Fibroblast of lung (primary cell): Measurements from ENCODE around the gene ABCA13.

ENCODE experiments used
- CTCF ChIP-seq, 2 donors: IDR thresholded peaks in 1 of 2; conservative IDR thresholded peaks in 1 of 2; 1 replicate in 1 of 2; 2 replicates in 1 of 2; pipeline ENCODE4 v1.5.1; 2011 to 2012; ENCODE audit warnings: low read length in 2 of 2, control low read depth in 1 of 2, inconsistent platforms in 1 of 2, low read depth in 1 of 2, mild to moderate bottlenecking in 1 of 2
- EZH2 ChIP-seq: IDR thresholded peaks from 2 replicates; pipeline ENCODE4 v1.5.1; 2012; ENCODE audit warnings: low read length, control low read depth, mild to moderate bottlenecking; ENCODE audit errors: missing control alignments

GRCh38 chr7:48171202-48171601 is at the start of gene ABCA13:
- TF ChIP-seq CTCF (conservative IDR thresholded peaks at IDR 0.05 in 1 of 2, IDR thresholded peaks at IDR 0.05 in 1 of 2; ENCODE audit: low read depth in 1 of 2, low read length in 2 of 2) (no peak), EZH2 (no peak)
